GM21367 (cell line): Measurements from ENCODE around the gene CRB1.

Experiments used
- ATAC-seq: cut with Tn5 transposase; IDR thresholded peaks from one replicate; pipeline ENCODE4 v1.9.1; 2021; ENCODE audit not compliant: unreplicated experiment

Gene CRB1

DNA sequence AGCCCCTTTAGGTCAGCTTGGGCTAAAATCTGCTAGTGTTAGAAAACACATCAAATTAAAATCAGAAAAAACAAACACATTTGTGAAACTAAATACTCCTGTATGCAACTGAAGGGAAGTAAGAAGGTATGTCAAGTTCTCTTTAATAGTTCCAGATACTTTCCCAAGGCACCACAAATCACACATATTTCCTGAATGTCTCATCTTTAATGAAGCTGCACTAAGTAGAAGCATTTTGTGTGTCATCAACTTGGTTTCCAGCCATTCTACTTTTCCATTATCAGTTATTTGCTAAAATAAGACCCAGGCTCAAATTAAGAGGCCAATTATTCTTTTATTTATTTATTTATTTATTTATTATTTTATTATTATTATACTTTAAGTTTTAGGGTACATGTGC, 34.7 kb downstream of the CRB1 start:
- ATAC-seq = no peak

DNA sequence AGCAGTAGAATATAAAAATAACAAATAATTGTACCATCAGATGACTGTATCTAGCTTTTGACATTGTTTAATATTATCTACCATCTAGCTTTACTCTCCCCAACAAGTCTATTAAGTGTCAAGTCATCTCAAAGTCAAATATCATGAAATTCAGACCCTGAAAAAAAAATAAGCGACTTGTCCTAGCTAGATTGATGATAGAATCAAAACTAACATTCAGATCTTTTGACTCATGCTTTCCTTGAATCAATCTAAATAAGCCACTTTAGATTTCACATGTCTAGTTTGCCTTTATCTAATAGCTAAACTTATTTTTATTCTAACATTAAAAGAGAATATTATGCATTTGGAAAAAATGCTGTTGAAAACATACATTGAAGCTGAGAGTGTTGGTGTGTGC, 35.4 kb downstream of the CRB1 start:
- no peak for ATAC-seq

DNA sequence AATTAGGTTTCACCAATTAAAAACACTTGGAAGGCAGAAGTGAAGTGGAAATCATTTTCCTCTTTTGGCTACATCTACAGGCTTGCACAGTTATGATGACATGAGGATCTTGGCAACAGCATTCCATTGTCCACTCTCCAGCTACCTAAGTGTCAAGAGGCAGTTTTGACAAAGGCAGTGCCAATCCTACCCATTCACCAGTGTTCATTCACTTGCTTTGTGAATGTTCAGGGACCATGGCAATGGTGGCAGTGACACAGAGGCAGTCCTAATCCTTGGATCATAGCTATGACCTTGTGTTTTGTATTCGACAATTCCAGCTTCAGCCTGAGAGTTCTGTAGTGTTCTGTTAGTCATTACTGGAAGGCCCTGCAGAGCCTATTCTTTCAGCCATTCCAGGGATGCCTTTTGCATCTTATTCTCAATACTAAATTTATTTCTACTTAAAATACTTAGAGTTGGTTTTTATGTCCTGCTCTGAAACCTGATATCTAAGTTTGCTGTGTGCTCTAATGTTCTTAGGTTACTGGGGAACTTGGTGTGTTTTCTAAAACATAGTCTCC, 36.7 kb downstream of the CRB1 start:
- ATAC-seq = no peak

DNA sequence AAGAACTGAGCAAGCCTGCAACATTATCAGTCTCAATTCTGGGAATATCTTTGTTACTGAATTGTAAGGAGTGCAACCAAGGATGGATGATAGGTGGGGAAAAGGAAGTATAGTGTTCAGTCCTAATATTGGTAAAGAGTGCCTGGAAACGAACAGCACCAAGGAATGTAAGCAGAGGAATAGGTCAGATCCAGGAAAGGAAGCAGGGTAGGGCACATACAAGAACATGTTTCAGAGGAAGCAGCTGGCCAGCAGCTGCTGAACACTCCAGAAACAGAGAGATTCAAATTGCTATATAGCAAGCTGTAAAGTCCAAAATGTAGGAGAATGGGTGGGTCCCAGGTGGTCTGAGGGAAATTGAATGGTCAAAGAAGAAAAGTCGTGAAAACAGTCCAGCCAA, 37.9 kb downstream of the CRB1 start:
- ATAC-seq = no peak

DNA sequence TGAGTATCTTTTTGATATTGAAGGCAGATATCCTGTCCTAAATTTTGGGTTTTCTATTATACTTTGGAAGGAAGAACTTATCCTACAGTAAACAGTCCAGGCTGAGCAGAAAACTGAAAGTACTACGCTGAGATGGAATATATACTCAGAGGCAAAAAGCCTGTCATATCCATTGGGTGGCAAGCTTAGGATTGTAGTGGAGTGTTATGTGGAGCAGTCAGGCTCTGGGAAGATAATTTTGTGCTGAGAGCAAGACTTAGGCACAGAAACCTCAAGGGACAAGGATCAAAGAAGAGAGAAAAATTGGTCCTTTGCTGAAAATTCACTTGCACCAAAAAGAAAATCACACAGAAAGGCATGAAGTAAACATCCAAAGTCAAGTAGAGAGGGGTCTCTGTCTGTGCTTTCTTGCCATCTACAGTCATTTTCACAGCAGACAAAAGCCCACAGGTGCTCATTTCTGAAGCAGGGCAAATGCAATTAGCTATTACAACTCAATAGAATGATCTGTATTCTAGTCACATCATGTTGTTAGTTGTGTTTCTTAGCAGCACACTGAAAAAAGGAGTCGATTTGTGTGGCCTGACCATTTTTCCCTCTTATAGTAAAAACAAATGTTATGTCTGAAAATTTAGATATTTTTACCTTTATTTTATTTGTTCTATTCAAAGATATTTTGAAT, 38.5 kb downstream of the CRB1 start:
- ATAC-seq = no peak

DNA sequence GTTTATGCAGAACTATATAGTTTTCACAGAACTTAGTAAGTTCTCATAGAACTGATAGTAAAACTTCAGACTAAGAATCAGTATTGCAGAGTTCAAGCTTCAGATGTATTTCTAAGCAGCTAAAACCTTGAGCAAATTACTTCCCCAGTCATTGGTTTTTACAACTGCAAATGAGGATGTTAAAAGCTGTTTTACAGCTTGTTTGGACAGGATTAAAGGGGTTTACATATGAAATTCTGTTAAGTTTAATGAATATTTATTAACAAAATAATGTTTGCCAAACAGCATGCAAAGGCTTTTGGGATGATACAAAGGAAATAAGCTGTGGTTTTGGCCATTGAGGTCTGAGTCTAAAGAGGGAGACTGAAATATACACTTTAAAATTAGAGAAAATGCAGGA, 39.1 kb downstream of the CRB1 start:
- ATAC-seq = no peak

DNA sequence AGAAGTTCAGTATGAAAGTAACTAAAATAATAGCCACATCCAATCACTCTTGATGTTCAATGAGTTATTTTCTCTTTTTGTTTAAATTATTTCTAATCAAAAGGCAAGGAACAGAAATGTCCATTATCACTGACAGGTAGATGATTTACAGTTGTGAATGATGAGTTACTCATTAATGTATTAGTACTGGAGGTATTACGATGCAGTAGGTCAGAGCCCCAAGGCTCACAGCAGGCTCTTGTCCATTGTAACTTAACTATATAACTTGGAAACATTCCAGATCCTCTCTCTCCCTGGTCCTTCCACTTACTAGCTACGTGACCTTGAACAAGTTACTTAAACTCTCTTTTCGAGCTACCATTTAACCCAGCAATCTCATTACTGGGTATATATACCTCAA, 39.5 kb downstream of the CRB1 start:
- ATAC-seq = no peak

DNA sequence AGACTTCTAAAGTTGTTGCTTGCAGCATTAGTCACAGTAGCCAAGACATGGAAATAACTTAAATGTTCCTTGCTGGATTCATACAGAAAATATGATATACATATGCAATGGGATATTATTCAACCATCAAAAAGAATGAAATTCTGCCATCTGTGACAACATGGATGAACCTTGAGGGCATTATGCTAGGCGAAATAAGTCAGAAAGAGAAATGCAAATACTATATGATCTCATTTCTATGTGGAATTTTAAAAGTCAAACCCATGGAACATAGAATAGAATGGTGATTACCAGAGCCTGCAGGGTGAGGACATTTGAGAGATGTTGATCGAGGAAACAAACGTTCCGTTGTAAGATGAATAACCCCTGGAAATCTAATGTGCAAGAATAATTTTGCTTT, 43.0 kb downstream of the CRB1 start:
- no peak for ATAC-seq

DNA sequence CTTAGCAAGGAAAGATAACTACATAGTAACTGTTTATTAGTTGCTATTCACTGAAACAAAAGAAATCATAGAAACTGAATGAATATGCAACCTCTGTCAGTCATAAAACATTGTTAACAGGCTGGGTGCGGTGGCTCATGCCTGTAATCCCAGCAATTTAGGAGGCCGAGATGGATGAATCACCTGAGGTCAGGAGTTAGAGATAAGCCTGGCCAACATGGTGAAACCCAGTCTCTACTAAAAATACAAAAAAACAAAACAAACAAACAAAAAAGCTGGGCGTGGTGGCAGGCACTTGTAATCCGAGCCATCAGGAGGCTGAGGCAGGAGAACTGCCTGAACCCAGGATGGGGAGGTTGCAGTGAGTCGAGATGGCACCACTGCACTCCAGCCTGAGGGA, 44.1 kb downstream of the CRB1 start:
- no peak for ATAC-seq

DNA sequence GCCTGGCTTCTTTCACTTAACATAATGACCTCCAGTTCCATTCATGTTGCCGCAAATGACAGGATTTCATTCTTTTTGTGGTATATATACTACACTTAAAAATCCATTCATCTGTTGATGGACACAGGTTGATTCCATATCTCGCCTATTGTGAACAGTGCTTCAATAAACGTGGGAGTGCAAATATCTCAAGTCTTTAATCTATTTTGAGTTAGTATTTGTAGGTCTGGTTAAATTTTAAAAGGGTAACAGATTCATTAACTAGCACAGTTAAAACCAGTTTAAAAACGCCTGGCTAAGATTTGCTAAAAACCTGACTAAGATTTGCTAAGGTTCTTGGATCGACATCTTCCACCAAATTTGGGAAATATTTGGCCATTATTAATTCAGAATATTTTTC, 45.7 kb downstream of the CRB1 start:
- ATAC-seq = no peak

DNA sequence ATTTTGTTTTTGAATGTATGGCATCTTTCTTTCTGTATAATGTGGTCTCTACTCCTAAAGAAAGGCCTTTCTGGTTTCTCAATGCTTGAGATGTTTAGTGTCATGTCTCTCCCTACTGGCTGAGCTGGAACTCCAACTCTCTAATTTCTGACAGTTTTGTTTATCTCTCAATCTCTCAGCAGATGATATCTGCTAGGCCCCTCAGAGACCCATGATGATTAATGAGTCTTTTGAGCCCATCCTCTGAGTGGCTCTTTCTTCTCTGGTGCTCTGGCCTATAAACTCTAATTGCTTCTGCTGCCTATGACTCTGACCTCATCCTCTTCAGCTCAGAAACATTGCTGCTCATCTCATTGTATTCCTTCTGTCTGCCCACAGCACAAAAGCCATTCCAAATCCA, 46.6 kb downstream of the CRB1 start:
- ATAC-seq = no peak

DNA sequence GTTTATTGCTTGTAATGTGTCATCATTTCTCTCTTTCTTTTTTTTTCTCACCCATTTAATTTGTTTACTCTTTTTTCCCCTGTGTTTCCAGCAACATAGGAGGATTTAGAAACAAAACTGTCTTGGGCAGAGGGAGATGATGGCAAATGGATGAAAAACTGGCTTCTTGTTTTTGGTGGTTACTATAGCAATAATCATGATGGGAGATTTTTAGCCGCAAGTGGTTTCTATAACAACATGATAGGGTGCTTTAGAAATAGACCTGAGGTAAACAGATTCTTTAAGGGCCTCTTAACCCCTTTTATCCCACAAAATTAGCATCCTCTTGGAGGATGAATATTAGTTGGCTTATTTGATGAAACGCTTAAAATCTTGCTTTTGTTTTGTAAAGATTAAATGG, 51.6 kb downstream of the CRB1 start:
- ATAC-seq = no peak

DNA sequence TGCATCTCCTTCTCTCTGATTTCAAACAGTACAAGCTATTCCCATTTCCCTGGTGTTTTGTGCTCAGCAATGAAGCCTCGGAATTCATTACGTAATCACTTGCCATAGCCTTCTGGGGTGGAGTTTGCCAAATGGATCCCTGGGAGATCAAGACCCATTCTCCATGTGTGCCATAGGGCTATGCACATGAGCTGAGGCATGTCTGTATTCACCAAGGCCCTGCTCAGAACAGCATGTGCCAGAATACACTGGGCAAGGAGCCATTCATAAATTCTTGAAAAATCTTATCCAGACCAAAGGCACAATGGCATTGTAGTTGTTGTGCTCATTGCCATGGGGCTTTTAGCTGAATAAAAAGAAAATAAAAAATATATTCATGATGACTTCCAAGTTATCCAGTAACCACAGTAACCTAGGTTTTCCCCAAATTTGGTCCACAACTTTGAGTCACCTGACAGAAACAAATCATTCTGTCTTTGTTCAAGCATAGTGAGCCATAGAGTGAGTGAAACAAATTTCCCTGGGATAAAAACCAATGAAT, 53.0 kb downstream of the CRB1 start:
- no peak for ATAC-seq

DNA sequence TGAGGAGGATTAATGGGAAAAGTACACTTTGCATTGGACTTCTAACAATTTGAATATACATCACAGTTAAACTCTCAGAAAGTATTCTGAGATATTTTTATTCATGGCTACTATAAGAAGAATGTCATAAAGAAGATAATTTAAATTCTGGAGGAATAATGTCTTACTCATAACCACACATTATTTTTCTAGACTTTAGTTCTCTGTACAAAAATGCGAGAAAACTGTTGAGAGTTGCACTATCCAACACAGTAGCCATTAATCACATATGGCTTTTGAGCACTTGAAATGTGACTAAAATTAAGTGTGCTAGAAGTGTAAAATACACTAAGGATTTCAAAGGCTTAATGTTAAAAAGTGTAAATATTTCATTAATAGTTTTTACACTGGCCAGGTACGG, 53.8 kb downstream of the CRB1 start:
- ATAC-seq = no peak

DNA sequence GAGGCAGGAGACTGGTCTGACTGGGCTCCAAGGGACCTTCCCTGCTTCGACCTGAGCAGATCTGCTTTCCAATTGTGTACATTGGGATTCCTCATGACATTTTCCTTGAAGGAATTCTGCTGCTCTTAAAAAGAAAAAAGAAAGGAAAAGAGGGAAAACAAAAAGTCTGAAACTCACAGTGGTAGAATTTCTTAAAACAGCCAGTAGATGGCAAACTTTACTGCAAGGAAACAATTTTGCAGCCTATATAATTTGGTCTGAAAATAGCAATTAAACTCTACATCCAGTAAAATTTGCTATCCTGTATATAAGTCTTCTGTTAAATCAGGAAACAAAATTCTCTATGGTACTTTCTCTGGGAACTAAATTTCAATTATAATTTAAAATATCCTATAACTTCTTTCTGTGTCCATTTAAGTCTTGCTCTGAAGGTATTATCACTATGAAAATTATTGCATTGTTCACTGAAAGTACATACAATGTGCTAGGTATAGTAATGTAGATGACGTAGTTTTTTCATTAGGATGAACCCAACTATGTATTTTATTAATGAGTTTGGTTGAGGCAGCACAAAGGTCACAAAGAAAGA, 59.8 kb downstream of the CRB1 start:
- ATAC-seq = no peak

DNA sequence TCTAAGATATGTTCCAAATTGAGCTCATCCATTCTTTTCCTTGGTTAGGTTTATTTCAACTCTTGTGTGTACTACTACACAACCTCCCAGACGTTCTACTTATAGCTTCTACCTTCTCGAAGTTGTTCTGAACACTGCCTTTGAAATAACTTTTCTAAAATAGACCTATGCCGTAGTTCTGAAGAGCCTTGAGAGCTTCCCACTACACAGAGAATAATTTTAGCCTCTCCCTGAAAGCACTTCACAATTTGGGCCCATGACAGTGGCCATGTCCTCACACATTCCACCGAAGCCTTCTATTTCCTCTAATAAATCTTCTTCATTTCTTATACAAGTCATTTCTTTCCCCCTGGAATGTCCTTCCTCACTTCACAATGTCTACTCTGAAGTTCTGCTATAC, 62.2 kb downstream of the CRB1 start:
- no peak for ATAC-seq

DNA sequence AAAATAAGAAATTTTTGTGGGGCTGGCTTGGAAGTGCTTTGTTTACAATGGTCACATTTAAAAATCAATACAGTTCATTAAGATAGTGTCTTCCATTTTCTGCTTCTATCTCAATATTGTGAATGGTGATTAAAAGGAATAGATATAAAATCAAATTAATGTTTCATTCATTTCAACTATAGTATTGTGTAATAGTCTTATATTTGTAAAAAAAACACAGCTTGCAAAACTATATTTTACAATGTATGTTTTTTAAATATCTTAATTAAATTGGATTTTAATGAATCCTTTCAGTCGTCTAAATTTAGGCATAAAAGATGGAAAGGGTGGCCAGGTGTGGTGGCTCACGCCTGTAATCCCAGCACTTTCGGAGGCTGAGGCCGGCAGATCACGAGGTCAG, 63.5 kb downstream of the CRB1 start:
- ATAC-seq = no peak

DNA sequence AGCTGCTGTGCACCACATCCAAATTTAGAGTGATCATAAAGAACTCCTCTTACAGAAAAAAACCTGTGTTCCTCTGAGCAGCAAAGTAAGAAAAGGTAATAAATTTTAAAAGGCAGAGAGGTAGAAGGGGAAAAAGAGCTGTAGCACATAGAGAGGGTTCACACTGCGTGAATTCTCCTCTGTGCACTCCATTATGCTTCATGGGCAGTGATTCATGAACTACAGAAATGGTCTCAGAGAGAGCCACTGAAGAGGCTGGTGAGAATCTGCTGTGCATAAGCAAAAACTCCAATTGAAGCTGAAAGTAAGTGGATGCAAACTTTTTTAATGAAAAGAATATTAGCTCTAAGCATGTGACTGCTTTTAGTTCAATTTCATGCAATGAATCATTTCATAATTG, 65.0 kb downstream of the CRB1 start:
- ATAC-seq = no peak

DNA sequence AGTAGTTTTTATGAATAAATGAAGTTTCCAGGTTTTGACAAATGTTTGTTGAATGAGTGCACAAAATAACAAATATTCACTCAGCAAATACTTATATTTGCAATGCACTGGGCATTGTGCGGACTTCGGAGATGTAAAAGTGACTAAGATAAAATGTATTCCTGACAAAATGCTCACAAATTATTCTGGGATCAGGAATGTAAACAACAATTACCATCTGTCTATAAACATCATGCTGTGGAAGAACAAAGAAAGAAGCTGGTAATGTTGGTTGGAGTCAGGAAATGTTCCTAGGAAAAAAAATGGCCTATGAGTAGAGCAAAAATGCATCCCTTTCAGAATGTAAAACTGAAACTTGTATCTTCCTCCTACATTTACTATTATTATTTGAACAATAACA, 68.5 kb downstream of the CRB1 start:
- ATAC-seq = no peak

DNA sequence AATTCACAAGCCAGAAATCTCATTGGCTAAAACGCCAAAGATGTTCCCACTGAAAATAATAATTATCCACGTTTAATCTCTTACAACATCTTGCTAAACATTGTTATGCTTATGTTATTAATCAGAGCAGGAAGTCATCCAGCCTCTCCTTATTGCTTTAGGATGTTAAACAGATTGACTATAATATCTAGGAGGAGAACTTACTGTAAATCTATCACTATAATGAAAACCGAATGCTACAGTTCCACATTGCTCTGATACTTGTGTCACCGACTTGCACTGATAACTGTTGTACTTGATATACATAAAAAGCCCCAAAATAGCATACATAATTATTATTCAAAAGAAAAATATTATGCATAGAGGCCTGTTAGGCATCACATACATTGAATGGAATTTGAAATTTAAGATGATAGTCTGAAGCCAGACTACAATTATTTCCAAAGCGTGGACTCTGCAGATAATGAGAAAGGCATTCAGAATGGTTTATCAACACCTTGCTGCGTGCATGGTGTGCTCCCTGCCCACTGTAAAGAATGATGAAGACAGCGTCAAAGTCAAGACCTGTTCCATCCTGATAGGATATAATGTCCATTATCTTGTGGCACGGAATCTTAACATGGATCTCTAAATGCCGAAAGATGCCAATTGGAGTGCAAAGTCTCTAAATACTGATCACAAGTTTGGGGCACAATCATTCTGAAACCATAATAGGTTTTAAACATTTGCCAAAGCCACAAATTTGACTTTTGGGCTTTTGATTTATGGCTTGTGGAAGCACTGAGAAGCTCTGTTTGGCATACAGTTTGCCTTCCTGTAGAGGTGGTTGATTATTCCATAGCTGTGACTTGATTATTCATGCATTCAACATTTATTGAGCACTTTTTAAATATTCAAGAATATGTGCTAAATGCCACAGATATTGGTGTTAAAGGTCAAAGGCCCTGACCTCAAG, 71.3 kb downstream of the CRB1 start:
- ATAC-seq = no peak

DNA sequence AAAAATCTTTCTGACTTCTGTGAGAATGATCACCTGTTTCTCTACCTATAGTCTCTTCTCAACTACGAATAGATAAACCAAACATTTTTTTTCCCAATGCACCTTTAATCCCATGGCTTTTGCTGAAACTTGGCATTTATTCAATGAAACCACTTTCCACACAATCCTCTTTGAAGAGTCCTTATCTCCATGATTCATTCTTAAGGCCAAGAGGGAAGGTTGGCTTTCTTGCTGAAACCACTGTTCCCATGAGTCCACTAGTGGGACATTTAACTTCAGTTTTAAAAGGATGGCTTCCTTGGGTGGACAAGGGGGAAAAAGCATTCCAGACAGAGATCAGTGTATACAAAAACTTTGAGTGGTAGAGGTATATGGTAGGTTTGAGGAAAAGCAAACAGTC, 73.6 kb downstream of the CRB1 start:
- ATAC-seq = no peak
